HuH-7 (cell line): ENCODE data around the gene RECQL5.

Experiments
- DNase-seq: peaks from one replicate; pipeline ENCODE4 v3.0.0; 2011; ENCODE audit warnings: low spot score

The RECQL5 gene

GRCh38 chr17:75633486-75634375 is 33.2 kb downstream of the RECQL5 start:
- DNase-seq: peak; percentile 98

- DNase-seq: peak; percentile 99
Measured at GRCh38 chr17:75632863-75633485, 34.0 kb downstream of the RECQL5 start, which contains the start of gene SMIM5. SMIM5 (plus strand) TSS chr17:75633434; CDS start chr17:75640202, 6,768 bp downstream.

- no peak for DNase-seq
Measured at GRCh38 chr17:75632428-75632827, 34.5 kb downstream of the RECQL5 start.

- no peak for DNase-seq
Measured at GRCh38 chr17:75631353-75631752, 35.6 kb downstream of the RECQL5 start.

GRCh38 chr17:75630071-75630917 is 36.7 kb downstream of the RECQL5 start:
- no peak for DNase-seq

- no peak for DNase-seq
Measured at GRCh38 chr17:75629157-75629556, 37.8 kb downstream of the RECQL5 start.

GRCh38 chr17:75628425-75628824 is 38.5 kb downstream of the RECQL5 start:
- no peak for DNase-seq

- DNase-seq: no peak
Measured at GRCh38 chr17:75627094-75627493, 39.9 kb downstream of the RECQL5 start.

- no peak for DNase-seq
Measured at GRCh38 chr17:75626496-75627038, 40.4 kb downstream of the RECQL5 start.

- peak; percentile 95 for DNase-seq
Measured at GRCh38 chr17:75625813-75626486, 41.0 kb downstream of the RECQL5 start.

- no peak for DNase-seq
Measured at GRCh38 chr17:75624714-75625345, 42.1 kb downstream of the RECQL5 start.

- no peak for DNase-seq
Measured at GRCh38 chr17:75624021-75624420, 42.9 kb downstream of the RECQL5 start.

- DNase-seq: no peak
Measured at GRCh38 chr17:75623386-75623785, 43.6 kb downstream of the RECQL5 start.

- no peak for DNase-seq
Measured at GRCh38 chr17:75622771-75623273, 44.1 kb downstream of the RECQL5 start.

GRCh38 chr17:75622076-75622475 is 44.9 kb downstream of the RECQL5 start:
- no peak for DNase-seq

- DNase-seq: no peak
Measured at GRCh38 chr17:75621489-75621888, 45.5 kb downstream of the RECQL5 start.

GRCh38 chr17:75619506-75620431 is 47.2 kb downstream of the RECQL5 start:
- peak; percentile 96 for DNase-seq

GRCh38 chr17:75617675-75618074 is 49.3 kb downstream of the RECQL5 start:
- no peak for DNase-seq

GRCh38 chr17:75617218-75617617 is 49.7 kb downstream of the RECQL5 start:
- no peak for DNase-seq
